K562 (cell line): ENCODE data around the gene PHYHD1. TPM values are rescaled to one million over a fixed set of nuclear protein-coding genes. Genes with fewer than 3 reads are reported as not detected.

ENCODE experiments used
- ATAC-seq: fragments of 200-7000 bp; cut with Tn5 transposase; 3 replicates; pipeline ENCODE4 v1.9.1; 2020; ENCODE audit warnings: moderate library complexity
- BruUV-seq: library from RNA; stranded (reverse); fragments of 400-500 nt; replicated peaks from 2 replicates; lab custom pipeline; 2021; lab: Mats Ljungman, UMichigan
- CTCF ChIA-PET: fragments of 300-600 bp; formaldehyde crosslinking; extraction: SDS; loops from one replicate; lab custom pipeline; 2021; ENCODE audit warnings: low intra/inter-chr PET ratio; lab: Yijun Ruan, JAX
- POLR2A ChIA-PET: fragments of 300-600, 350-650 bp; sonication (Branson Sonifier 250); formaldehyde crosslinking; extraction: SDS; loops from one replicate; lab custom pipeline; 2021; ENCODE audit warnings: antibody characterized with exemption, inconsistent platforms; lab: Yijun Ruan, JAX
- DNase-seq, 4 experiments: peaks; one replicate each; pipeline versions ENCODE4 v3.0.0 to v3.0.0-alpha.2; 2011 to 2018; ENCODE audit warnings: low spot score in 3 of 4, mixed read lengths in 3 of 4; ENCODE audit errors: extremely low read depth in 1 of 4
- FAIRE-seq: peaks from 2 replicates; lab custom pipeline; 2011; peaks lifted over from hg19 to GRCh38; lab: Jason Lieb, UNC
- H2AFZ ChIP-seq: 2 replicates; pipeline ENCODE4 v1.6.0; 2011; ENCODE audit warnings: low read depth, low read length, control low read depth, inconsistent platforms
- H3K27ac ChIP-seq: fragments of 200-600 bp; 3 replicates; pipeline ENCODE4 v1.8.0; 2011; ENCODE audit warnings: low read depth, mild to moderate bottlenecking, control low read depth, inconsistent platforms, low read length, moderate library complexity, mixed read lengths; ENCODE audit errors: extremely low read depth
- H3K27me3 ChIP-seq, 2 experiments: fragments of 300-600 bp in 1 of 2; 2 replicates in 1 of 2; 3 replicates in 1 of 2; pipeline versions ENCODE4 v1.6.0 to v1.8.0; 2011; ENCODE audit warnings: inconsistent platforms in 2 of 2, low read length in 2 of 2, mild to moderate bottlenecking in 1 of 2, mixed read lengths in 1 of 2, moderate library complexity in 1 of 2; ENCODE audit not compliant: control insufficient read depth in 2 of 2, insufficient read depth in 2 of 2
- H3K36me3 ChIP-seq: fragments of 300-600 bp; 3 replicates; pipeline ENCODE4 v1.8.0; 2011; ENCODE audit warnings: mild to moderate bottlenecking, low read length, inconsistent platforms; ENCODE audit not compliant: control insufficient read depth, insufficient read depth
- H3K4me1 ChIP-seq, 2 experiments: fragments of 200-600 bp in 1 of 2; replicated peaks in 1 of 2; 2 replicates in 1 of 2; 3 replicates in 1 of 2; pipeline versions ENCODE4 v1.5.1 to v1.8.0; 2011; ENCODE audit warnings: inconsistent platforms in 2 of 2, low read length in 2 of 2, mild to moderate bottlenecking in 1 of 2, mixed read lengths in 1 of 2, moderate library complexity in 1 of 2; ENCODE audit not compliant: control insufficient read depth in 2 of 2, insufficient read depth in 2 of 2
- H3K4me2 ChIP-seq: 2 replicates; pipeline ENCODE4 v1.6.1; 2011; ENCODE audit warnings: low read length, control low read depth, inconsistent platforms, mixed read lengths; ENCODE audit not compliant: insufficient read depth
- H3K4me3 ChIP-seq: fragments of 200-600 bp; sonication (generic), shearing (Covaris generic); 2 replicates; pipeline ENCODE4 v1.5.1; 2016; ENCODE audit warnings: control low read depth, inconsistent platforms
- H3K79me2 ChIP-seq: fragments of 200-600 bp; 3 replicates; pipeline ENCODE4 v1.8.0; 2011; ENCODE audit warnings: low read length, inconsistent platforms; ENCODE audit not compliant: control insufficient read depth, insufficient read depth
- H3K9ac ChIP-seq, 2 experiments: 2 replicates each; pipeline versions ENCODE4 v1.6.0 to v1.6.1; 2011; ENCODE audit warnings: low read depth in 2 of 2, low read length in 2 of 2, control low read depth in 1 of 2, inconsistent platforms in 1 of 2, mild to moderate bottlenecking in 1 of 2, mixed read lengths in 1 of 2; ENCODE audit not compliant: insufficient read depth in 1 of 2
- H3K9me1 ChIP-seq: one replicate; pipeline ENCODE4 v1.6.0; 2011; ENCODE audit warnings: inconsistent platforms, mild to moderate bottlenecking, low read length, moderate library complexity; ENCODE audit not compliant: control insufficient read depth, insufficient read depth
- H3K9me3 ChIP-seq: replicated peaks from 2 replicates; pipeline ENCODE4 v1.5.1; 2011; ENCODE audit warnings: low read depth, low read length, inconsistent platforms; ENCODE audit not compliant: control insufficient read depth, insufficient read depth
- H4K20me1 ChIP-seq: replicated peaks from 2 replicates; pipeline ENCODE4 v1.6.1; 2011; ENCODE audit warnings: low read length, inconsistent platforms, mixed read lengths; ENCODE audit not compliant: control insufficient read depth, insufficient read depth
- ARID1B ChIP-seq: fragments of 450-650 bp; IDR thresholded peaks from 2 replicates; pipeline ENCODE4 v1.6.1; 2016; ENCODE audit warnings: antibody characterized with exemption, mild to moderate bottlenecking, inconsistent platforms
- ATF6 ChIP-seq: sonication (generic); formaldehyde crosslinking; IDR thresholded peaks from 2 replicates; pipeline ENCODE4 v1.4.0; 2020; ENCODE audit warnings: mild to moderate bottlenecking, missing genetic modification reagents
- ZNF449 ChIP-seq: fragments of 250-450 bp; sonication (Bioruptor Pico); IDR thresholded peaks from 2 replicates; pipeline ENCODE4 v1.8.0; 2022; ENCODE audit warnings: moderate library complexity, mild to moderate bottlenecking, inconsistent platforms
- ZNF511 ChIP-seq: sonication (generic); formaldehyde crosslinking; IDR thresholded peaks from 2 replicates; pipeline ENCODE4 v1.8.0; 2022; ENCODE audit warnings: mild to moderate bottlenecking, missing genetic modification reagents
- WGBS: fragments of 100-300 bp; shearing (Covaris generic); methylation state at CpG from one replicate; pipeline ENCODE4 v1.1.6; 2016; ENCODE audit warnings: low coverage, mixed read lengths; ENCODE audit not compliant: insufficient coverage; ENCODE audit errors: missing lambda C conversion rate; 5-methylcytosine and 5-hydroxymethylcytosine counted together
- in situ Hi-C: fragments of 300-500 bp; cut with MboI; formaldehyde crosslinking; loops from 4 replicates; pipeline ENCODE4 v1.15.0; 2018; ENCODE audit warnings: inconsistent platforms, mixed read lengths
- intact Hi-C: fragments of 100-400 bp; cut with micrococcal nuclease; formaldehyde crosslinking; loops from 2 replicates; pipeline ENCODE4 v1.14.2; 2022
- polyA plus RNA-seq, 8 experiments: library from polyadenylated mRNA; depleted of rRNA in 4 of 8; stranded (reverse) in 5 of 8; unstranded in 3 of 8; fragments of >200 nt; fragmentation: Nextera tagmentation in 2 of 8; fragmentation: Illumina TruSeq in 1 of 8; extraction: Ambion mirVana in 2 of 8; extraction: Trizol in 1 of 8; gene quantifications; 2 replicates each; pipeline versions ENCODE4 v1.2.1 to v1.2.3, GENCODE V29; 2011 to 2014; ENCODE audit warnings: inconsistent platforms in 1 of 8, missing spikeins in 1 of 8
- total RNA-seq, 7 experiments: library from RNA; depleted of rRNA in 6 of 7; stranded (reverse); fragments of >200 nt in 6 of 7; fragmentation: Illumina TruSeq in 2 of 7; extraction: Trizol in 2 of 7; gene quantifications; 2 replicates each; pipeline versions ENCODE4 v1.2.1 to v1.2.3, GENCODE V29; 2011 to 2021; ENCODE audit warnings: low replicate concordance in 1 of 7
- TF ChIP-seq, protein P1 (sequence below): fragments of 200-600 bp; sonication (generic); IDR thresholded peaks from one replicate; pipeline ENCODE4 v1.6.1; 2012; ENCODE audit warnings: mild to moderate bottlenecking, low read depth, low read length, inconsistent platforms

Gene PHYHD1
- total and polyA plus RNA-seq, 9 of the 15 experiments (the other 6 are each of a cell fraction or from before 2014, with no cell fraction given) = 0.36 to 1.3 (median 0.80) TPM

DNA sequence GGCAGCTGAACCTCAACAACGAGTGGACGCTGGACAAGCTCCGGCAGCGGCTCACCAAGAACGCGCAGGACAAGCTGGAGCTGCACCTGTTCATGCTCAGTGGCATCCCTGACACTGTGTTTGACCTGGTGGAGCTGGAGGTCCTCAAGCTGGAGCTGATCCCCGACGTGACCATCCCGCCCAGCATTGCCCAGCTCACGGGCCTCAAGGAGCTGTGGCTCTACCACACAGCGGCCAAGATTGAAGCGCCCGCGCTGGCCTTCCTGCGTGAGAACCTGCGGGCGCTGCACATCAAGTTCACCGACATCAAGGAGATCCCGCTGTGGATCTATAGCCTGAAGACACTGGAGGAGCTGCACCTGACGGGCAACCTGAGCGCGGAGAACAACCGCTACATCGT is 12.4 kb upstream of the PHYHD1 start:
- FAIRE-seq (no peak), DNase-seq (no peak), ATAC-seq (no peak)
- Histone ChIP-seq H3K36me3 (peaks cover 42% of the 10 kb centered on the region; the same call in 2 of the 3 replicates), H2AFZ (no peak overlapping the region), H3K4me1 (peaks cover 7 to 32% of the 10 kb centered on the region in 2 experiments; a peak in 4 of 5 replicates), H3K9me3 (no peaks in the 10 kb centered on the region), H3K9ac (no peak overlapping the region), H3K4me2 (no peak overlapping the region), H3K27ac (no peak overlapping the region), H4K20me1 (no peaks in the 10 kb centered on the region; the same call in 1 of the 2 replicates), H3K79me2 (0 out of 3 replicates have a peak, but pooled peaks cover 4% of the 10 kb centered on the region), H3K27me3 (no peaks in the 10 kb centered on the region; a peak in 1 of 5 replicates), H3K9me1 (no peaks in the 10 kb centered on the region), H3K4me3 (no peak overlapping the region)
- CTCF ChIA-PET = no interaction called here
- BruUV-seq = no TSS peak
- in situ Hi-C loops = no loop called here
- intact Hi-C loops = no loop called here
- 96% methylated on average over 24 of the region's 24 CpGs for WGBS
- TF ChIP-seq ZNF449 (CRISPR knock-in tag) = no peak
- TF ChIP-seq, protein P1, sequence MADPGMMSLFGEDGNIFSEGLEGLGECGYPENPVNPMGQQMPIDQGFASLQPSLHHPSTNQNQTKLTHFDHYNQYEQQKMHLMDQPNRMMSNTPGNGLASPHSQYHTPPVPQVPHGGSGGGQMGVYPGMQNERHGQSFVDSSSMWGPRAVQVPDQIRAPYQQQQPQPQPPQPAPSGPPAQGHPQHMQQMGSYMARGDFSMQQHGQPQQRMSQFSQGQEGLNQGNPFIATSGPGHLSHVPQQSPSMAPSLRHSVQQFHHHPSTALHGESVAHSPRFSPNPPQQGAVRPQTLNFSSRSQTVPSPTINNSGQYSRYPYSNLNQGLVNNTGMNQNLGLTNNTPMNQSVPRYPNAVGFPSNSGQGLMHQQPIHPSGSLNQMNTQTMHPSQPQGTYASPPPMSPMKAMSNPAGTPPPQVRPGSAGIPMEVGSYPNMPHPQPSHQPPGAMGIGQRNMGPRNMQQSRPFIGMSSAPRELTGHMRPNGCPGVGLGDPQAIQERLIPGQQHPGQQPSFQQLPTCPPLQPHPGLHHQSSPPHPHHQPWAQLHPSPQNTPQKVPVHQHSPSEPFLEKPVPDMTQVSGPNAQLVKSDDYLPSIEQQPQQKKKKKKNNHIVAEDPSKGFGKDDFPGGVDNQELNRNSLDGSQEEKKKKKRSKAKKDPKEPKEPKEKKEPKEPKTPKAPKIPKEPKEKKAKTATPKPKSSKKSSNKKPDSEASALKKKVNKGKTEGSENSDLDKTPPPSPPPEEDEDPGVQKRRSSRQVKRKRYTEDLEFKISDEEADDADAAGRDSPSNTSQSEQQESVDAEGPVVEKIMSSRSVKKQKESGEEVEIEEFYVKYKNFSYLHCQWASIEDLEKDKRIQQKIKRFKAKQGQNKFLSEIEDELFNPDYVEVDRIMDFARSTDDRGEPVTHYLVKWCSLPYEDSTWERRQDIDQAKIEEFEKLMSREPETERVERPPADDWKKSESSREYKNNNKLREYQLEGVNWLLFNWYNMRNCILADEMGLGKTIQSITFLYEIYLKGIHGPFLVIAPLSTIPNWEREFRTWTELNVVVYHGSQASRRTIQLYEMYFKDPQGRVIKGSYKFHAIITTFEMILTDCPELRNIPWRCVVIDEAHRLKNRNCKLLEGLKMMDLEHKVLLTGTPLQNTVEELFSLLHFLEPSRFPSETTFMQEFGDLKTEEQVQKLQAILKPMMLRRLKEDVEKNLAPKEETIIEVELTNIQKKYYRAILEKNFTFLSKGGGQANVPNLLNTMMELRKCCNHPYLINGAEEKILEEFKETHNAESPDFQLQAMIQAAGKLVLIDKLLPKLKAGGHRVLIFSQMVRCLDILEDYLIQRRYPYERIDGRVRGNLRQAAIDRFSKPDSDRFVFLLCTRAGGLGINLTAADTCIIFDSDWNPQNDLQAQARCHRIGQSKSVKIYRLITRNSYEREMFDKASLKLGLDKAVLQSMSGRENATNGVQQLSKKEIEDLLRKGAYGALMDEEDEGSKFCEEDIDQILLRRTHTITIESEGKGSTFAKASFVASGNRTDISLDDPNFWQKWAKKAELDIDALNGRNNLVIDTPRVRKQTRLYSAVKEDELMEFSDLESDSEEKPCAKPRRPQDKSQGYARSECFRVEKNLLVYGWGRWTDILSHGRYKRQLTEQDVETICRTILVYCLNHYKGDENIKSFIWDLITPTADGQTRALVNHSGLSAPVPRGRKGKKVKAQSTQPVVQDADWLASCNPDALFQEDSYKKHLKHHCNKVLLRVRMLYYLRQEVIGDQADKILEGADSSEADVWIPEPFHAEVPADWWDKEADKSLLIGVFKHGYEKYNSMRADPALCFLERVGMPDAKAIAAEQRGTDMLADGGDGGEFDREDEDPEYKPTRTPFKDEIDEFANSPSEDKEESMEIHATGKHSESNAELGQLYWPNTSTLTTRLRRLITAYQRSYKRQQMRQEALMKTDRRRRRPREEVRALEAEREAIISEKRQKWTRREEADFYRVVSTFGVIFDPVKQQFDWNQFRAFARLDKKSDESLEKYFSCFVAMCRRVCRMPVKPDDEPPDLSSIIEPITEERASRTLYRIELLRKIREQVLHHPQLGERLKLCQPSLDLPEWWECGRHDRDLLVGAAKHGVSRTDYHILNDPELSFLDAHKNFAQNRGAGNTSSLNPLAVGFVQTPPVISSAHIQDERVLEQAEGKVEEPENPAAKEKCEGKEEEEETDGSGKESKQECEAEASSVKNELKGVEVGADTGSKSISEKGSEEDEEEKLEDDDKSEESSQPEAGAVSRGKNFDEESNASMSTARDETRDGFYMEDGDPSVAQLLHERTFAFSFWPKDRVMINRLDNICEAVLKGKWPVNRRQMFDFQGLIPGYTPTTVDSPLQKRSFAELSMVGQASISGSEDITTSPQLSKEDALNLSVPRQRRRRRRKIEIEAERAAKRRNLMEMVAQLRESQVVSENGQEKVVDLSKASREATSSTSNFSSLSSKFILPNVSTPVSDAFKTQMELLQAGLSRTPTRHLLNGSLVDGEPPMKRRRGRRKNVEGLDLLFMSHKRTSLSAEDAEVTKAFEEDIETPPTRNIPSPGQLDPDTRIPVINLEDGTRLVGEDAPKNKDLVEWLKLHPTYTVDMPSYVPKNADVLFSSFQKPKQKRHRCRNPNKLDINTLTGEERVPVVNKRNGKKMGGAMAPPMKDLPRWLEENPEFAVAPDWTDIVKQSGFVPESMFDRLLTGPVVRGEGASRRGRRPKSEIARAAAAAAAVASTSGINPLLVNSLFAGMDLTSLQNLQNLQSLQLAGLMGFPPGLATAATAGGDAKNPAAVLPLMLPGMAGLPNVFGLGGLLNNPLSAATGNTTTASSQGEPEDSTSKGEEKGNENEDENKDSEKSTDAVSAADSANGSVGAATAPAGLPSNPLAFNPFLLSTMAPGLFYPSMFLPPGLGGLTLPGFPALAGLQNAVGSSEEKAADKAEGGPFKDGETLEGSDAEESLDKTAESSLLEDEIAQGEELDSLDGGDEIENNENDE = no peak
- no peak for TF ChIP-seq ZNF511
- no peak for TF ChIP-seq ARID1B
- no peak for TF ChIP-seq ATF6 (CRISPR knock-in tag)
- POLR2A ChIA-PET = no interaction called here
